ENCODE data around the gene TAS1R1.

TAS1R1 gene

GRCh38 chr1:6531996-6532395, 23.1 kb upstream of the TAS1R1 start:
- no peak for DNase-seq (ENCODE audit: low read depth)
- no peak for TF ChIP-seq CTCF (IDR thresholded peaks at IDR 0.05; ENCODE audit: control insufficient read depth, extremely low read depth, insufficient read depth)
- no peak overlapping the region for H3K4me3 ChIP-seq (ENCODE audit: low read depth, low read length)

- no peak for TF ChIP-seq CTCF (IDR thresholded peaks at IDR 0.05; ENCODE audit: control insufficient read depth, extremely low read depth, insufficient read depth)
Observed at GRCh38 chr1:6534248-6534822, 20.8 kb upstream of the TAS1R1 start.

GRCh38 chr1:6535214-6535613, 19.9 kb upstream of the TAS1R1 start:
- H3K4me3 ChIP-seq (ENCODE audit: low read depth, low read length), result no peak overlapping the region
- DNase-seq (ENCODE audit: low read depth), result no peak
- no peak for TF ChIP-seq CTCF (IDR thresholded peaks at IDR 0.05; ENCODE audit: control insufficient read depth, extremely low read depth, insufficient read depth)

More at GRCh38 chr1:6534248-6534822, 20.8 kb upstream of the TAS1R1 start:
- no peak for DNase-seq (ENCODE audit: low read depth)
- no peak overlapping the region for H3K4me3 ChIP-seq (ENCODE audit: low read depth, low read length)

- H3K4me3 ChIP-seq (ENCODE audit: low read depth, low read length), result no peak overlapping the region
Observed at GRCh38 chr1:6536291-6536690, 18.8 kb upstream of the TAS1R1 start.

GRCh38 chr1:6538956-6539355, 16.2 kb upstream of the TAS1R1 start:
- no peak for TF ChIP-seq CTCF (IDR thresholded peaks at IDR 0.05; ENCODE audit: control insufficient read depth, extremely low read depth, insufficient read depth)
- DNase-seq (ENCODE audit: low read depth), result no peak
- H3K4me3 ChIP-seq (ENCODE audit: low read depth, low read length), result no peak overlapping the region

More at GRCh38 chr1:6536291-6536690, 18.8 kb upstream of the TAS1R1 start:
- DNase-seq (ENCODE audit: low read depth), result no peak
- TF ChIP-seq CTCF (IDR thresholded peaks at IDR 0.05; ENCODE audit: control insufficient read depth, extremely low read depth, insufficient read depth), result no peak

GRCh38 chr1:6544831-6545230, 10.3 kb upstream of the TAS1R1 start:
- no peak for DNase-seq (ENCODE audit: low read depth)
- H3K4me3 ChIP-seq (ENCODE audit: low read depth, low read length), result no peak overlapping the region
- TF ChIP-seq CTCF (IDR thresholded peaks at IDR 0.05; ENCODE audit: control insufficient read depth, extremely low read depth, insufficient read depth), result no peak

All from LNCaP clone FGC (cell line).